Occipital lobe (tissue), 2 donors: ENCODE data around the gene AP2A2. TPM values are rescaled to one million over a fixed set of nuclear protein-coding genes. Genes with fewer than 3 reads are reported as not detected.
A peak's percentile ranks its signal among the peaks of the same experiment; 100 is the strongest.
"Not testable (repeated sequence)": the region's sequence is repeated elsewhere in the genome, so short reads cannot be mapped to it uniquely, and the experiment has no call there.

Source experiments
- DNase-seq: peaks from one replicate; lab custom pipeline; 2025; lab: John Stamatoyannopoulos, UW
- total RNA-seq: library from RNA; depleted of rRNA; stranded (reverse); fragments of >200 nt; gene quantifications from one replicate; pipeline ENCODE4 v1.2.3, GENCODE V29; 2014

The AP2A2 gene
- total RNA-seq, 1 donor from 2014 or later: 35.6 TPM

GRCh38 chr11:953512-953911 lies 27.8 kb downstream of the AP2A2 start:
- no peak for DNase-seq

- no peak for DNase-seq
Measured at GRCh38 chr11:954392-955153, 28.9 kb downstream of the AP2A2 start.

- DNase-seq: no peak
Measured at GRCh38 chr11:955154-956063, 29.7 kb downstream of the AP2A2 start.

- no peak for DNase-seq
Measured at GRCh38 chr11:957212-957920, 31.7 kb downstream of the AP2A2 start.

- no peak for DNase-seq
Measured at GRCh38 chr11:958101-958500, 32.4 kb downstream of the AP2A2 start.

- DNase-seq: no peak
Measured at GRCh38 chr11:959027-959426, 33.4 kb downstream of the AP2A2 start.

GRCh38 chr11:959608-960007 lies 33.9 kb downstream of the AP2A2 start:
- DNase-seq: no peak

GRCh38 chr11:961310-961920 lies 35.7 kb downstream of the AP2A2 start:
- not testable (repeated sequence) for DNase-seq

- DNase-seq: no peak
Measured at GRCh38 chr11:961921-962320, 36.3 kb downstream of the AP2A2 start.

GRCh38 chr11:962688-963087 lies 37.0 kb downstream of the AP2A2 start:
- DNase-seq: no peak

- DNase-seq: no peak
Measured at GRCh38 chr11:963852-964251, 38.2 kb downstream of the AP2A2 start.

GRCh38 chr11:965206-965775 lies 39.6 kb downstream of the AP2A2 start:
- no peak for DNase-seq

GRCh38 chr11:967995-968751 lies 42.5 kb downstream of the AP2A2 start:
- DNase-seq: no peak

GRCh38 chr11:968822-969221 lies 43.2 kb downstream of the AP2A2 start:
- DNase-seq: no peak

- DNase-seq: no peak
Measured at GRCh38 chr11:969651-970205, 44.1 kb downstream of the AP2A2 start.

- DNase-seq: no peak
Measured at GRCh38 chr11:970319-970871, 44.7 kb downstream of the AP2A2 start.

- no peak for DNase-seq
Measured at GRCh38 chr11:971092-971690, 45.5 kb downstream of the AP2A2 start.

GRCh38 chr11:971731-972365 lies 46.2 kb downstream of the AP2A2 start:
- DNase-seq: peak; percentile 59
